H9 (cell line): ENCODE results near the gene ACBD3. TPM values are rescaled to one million over a fixed set of nuclear protein-coding genes. Genes with fewer than 3 reads are reported as not detected.

ENCODE experiments used
- DNase-seq: peaks from one replicate; pipeline ENCODE4 v3.0.0-alpha.2; 2017
- H2AFZ ChIP-seq: one replicate; pipeline ENCODE4 v1.6.1; 2013; ENCODE audit warnings: mild to moderate bottlenecking, low read length, control low read depth, moderate library complexity
- H2AK5ac ChIP-seq: 2 replicates; pipeline ENCODE4 v1.6.1; 2013; ENCODE audit warnings: low read length, control low read depth, mixed read lengths; ENCODE audit not compliant: insufficient read length
- H2BK120ac ChIP-seq: one replicate; pipeline ENCODE4 v1.6.1; 2013; ENCODE audit warnings: low read depth, mild to moderate bottlenecking, low read length, control low read depth, inconsistent platforms; ENCODE audit not compliant: poor library complexity, severe bottlenecking
- H2BK12ac ChIP-seq: 2 replicates; pipeline ENCODE4 v1.6.1; 2013; ENCODE audit warnings: low read length, control low read depth, mixed read lengths, low read depth; ENCODE audit not compliant: insufficient read length
- H2BK15ac ChIP-seq: 2 replicates; pipeline ENCODE4 v1.6.1; 2013; ENCODE audit warnings: low read depth, low read length, control low read depth
- H2BK20ac ChIP-seq: one replicate; pipeline ENCODE4 v1.6.1; 2013; ENCODE audit warnings: low read depth, mild to moderate bottlenecking, low read length, control low read depth, inconsistent platforms; ENCODE audit not compliant: poor library complexity, severe bottlenecking
- H2BK5ac ChIP-seq: 2 replicates; pipeline ENCODE4 v1.6.1; 2013; ENCODE audit warnings: low read length, control low read depth, mixed read lengths; ENCODE audit not compliant: insufficient read length
- H3K14ac ChIP-seq: 2 replicates; pipeline ENCODE4 v1.6.1; 2013; ENCODE audit warnings: low read length, control low read depth; ENCODE audit not compliant: insufficient read depth
- H3K18ac ChIP-seq: 2 replicates; pipeline ENCODE4 v1.6.1; 2013; ENCODE audit warnings: low read depth, mild to moderate bottlenecking, mixed read lengths, low read length, control low read depth; ENCODE audit not compliant: insufficient read length
- H3K23ac ChIP-seq: 2 replicates; pipeline ENCODE4 v1.6.1; 2013; ENCODE audit warnings: low read length, control low read depth, mixed read lengths, low read depth; ENCODE audit not compliant: insufficient read length
- H3K23me2 ChIP-seq: 2 replicates; pipeline ENCODE4 v1.6.1; 2013; ENCODE audit warnings: low read depth, mild to moderate bottlenecking, mixed read lengths, low read length, control low read depth; ENCODE audit not compliant: insufficient read length, poor library complexity, severe bottlenecking
- H3K27ac ChIP-seq: 2 replicates; pipeline ENCODE4 v1.5.1; 2013; ENCODE audit warnings: low read length, control low read depth, mixed read lengths, low read depth; ENCODE audit not compliant: insufficient read length
- H3K27me3 ChIP-seq: 2 replicates; pipeline ENCODE4 v1.6.1; 2013; ENCODE audit warnings: low read length, control low read depth, inconsistent platforms; ENCODE audit not compliant: insufficient read depth
- H3K4ac ChIP-seq: 2 replicates; pipeline ENCODE4 v1.6.1; 2013; ENCODE audit warnings: low read depth, mild to moderate bottlenecking, control low read depth, inconsistent platforms, low read length, moderate library complexity
- H3K4me1 ChIP-seq: 2 replicates; pipeline ENCODE4 v1.6.1; 2013; ENCODE audit warnings: low read length, control low read depth, inconsistent platforms; ENCODE audit not compliant: insufficient read depth
- H3K4me2 ChIP-seq: 2 replicates; pipeline ENCODE4 v1.6.1; 2013; ENCODE audit warnings: low read length, control low read depth, mixed read lengths; ENCODE audit not compliant: insufficient read length, insufficient read depth
- H3K56ac ChIP-seq: 2 replicates; pipeline ENCODE4 v1.6.1; 2013; ENCODE audit warnings: low read depth, mild to moderate bottlenecking, mixed read lengths, low read length, control low read depth; ENCODE audit not compliant: insufficient read length
- H3K79me1 ChIP-seq: 2 replicates; pipeline ENCODE4 v1.6.1; 2013; ENCODE audit warnings: low read depth, mild to moderate bottlenecking, moderate library complexity, low read length, control low read depth, inconsistent platforms; ENCODE audit not compliant: insufficient read depth, poor library complexity, severe bottlenecking
- H3K79me2 ChIP-seq: 2 replicates; pipeline ENCODE4 v1.6.1; 2013; ENCODE audit warnings: low read length, control low read depth, inconsistent platforms; ENCODE audit not compliant: insufficient read depth
- H3K9ac ChIP-seq: 2 replicates; pipeline ENCODE4 v1.6.1; 2013; ENCODE audit warnings: low read length, control low read depth, mixed read lengths; ENCODE audit not compliant: insufficient read length; ENCODE audit errors: extremely low read depth
- H3K9me3 ChIP-seq: one replicate; pipeline ENCODE4 v1.6.1; 2013; ENCODE audit warnings: low read depth, low read length, inconsistent platforms; ENCODE audit not compliant: control insufficient read depth
- H3T11ph ChIP-seq: one replicate; pipeline ENCODE4 v1.6.1; 2013; ENCODE audit warnings: mild to moderate bottlenecking, low read length, control low read depth, inconsistent platforms
- H4K20me1 ChIP-seq: one replicate; pipeline ENCODE4 v1.6.1; 2013; ENCODE audit not compliant: control insufficient read depth, insufficient read length, insufficient read depth
- H4K5ac ChIP-seq: 2 replicates; pipeline ENCODE4 v1.6.1; 2013; ENCODE audit warnings: low read depth, mild to moderate bottlenecking, mixed read lengths, low read length, control low read depth; ENCODE audit not compliant: insufficient read length
- H4K8ac ChIP-seq: replicated peaks from 2 replicates; pipeline ENCODE4 v1.6.1; 2013; ENCODE audit warnings: low read length, control low read depth, mixed read lengths, low read depth; ENCODE audit not compliant: insufficient read length
- H4K91ac ChIP-seq: 2 replicates; pipeline ENCODE4 v1.6.1; 2013; ENCODE audit warnings: low read depth, mild to moderate bottlenecking, moderate library complexity, mixed read lengths, low read length, control low read depth; ENCODE audit not compliant: insufficient read length
- H3K27ac Mint-ChIP-seq, 3 experiments: 2 replicates in 2 of 3; 3 replicates in 1 of 3; pipeline ENCODE4 v1.8.0; 2020 to 2021; ENCODE audit warnings: mixed read lengths in 3 of 3, mild to moderate bottlenecking in 1 of 3, moderate library complexity in 1 of 3
- H3K27me3 Mint-ChIP-seq: 2 replicates; pipeline ENCODE4 v1.8.0; 2021; ENCODE audit warnings: low read depth, mild to moderate bottlenecking, moderate library complexity, mixed read lengths
- H3K36me3 Mint-ChIP-seq, 3 experiments: 2 replicates in 2 of 3; 3 replicates in 1 of 3; pipeline ENCODE4 v1.8.0; 2020 to 2021; ENCODE audit warnings: low read depth in 3 of 3, mixed read lengths in 3 of 3; ENCODE audit not compliant: insufficient read depth in 1 of 3
- H3K4me1 Mint-ChIP-seq, 2 experiments: 2 replicates each; pipeline ENCODE4 v1.8.0; 2020; ENCODE audit warnings: mixed read lengths in 2 of 2
- H3K4me3 Mint-ChIP-seq, 2 experiments: 2 replicates in 1 of 2; 3 replicates in 1 of 2; pipeline ENCODE4 v1.8.0; 2020 to 2021; ENCODE audit warnings: mild to moderate bottlenecking in 2 of 2, mixed read lengths in 2 of 2, moderate library complexity in 1 of 2
- H3K9me3 Mint-ChIP-seq, 2 experiments: 2 replicates in 1 of 2; 3 replicates in 1 of 2; pipeline ENCODE4 v1.8.0; 2020; ENCODE audit warnings: mild to moderate bottlenecking in 2 of 2, mixed read lengths in 2 of 2, moderate library complexity in 1 of 2
- WGBS: extraction: QIAGEN DNeasy Blood & Tissue Kit; methylation state at CpG from one replicate; pipeline ENCODE4 v1.1.7; 2013; ENCODE audit warnings: missing lambda C conversion rate, low lambda C conversion rate, mixed read lengths; ENCODE audit not compliant: insufficient read length; ENCODE audit errors: extremely low coverage; 5-methylcytosine and 5-hydroxymethylcytosine counted together
- total RNA-seq: library from RNA; stranded (reverse); gene quantifications from 2 replicates; pipeline ENCODE4 v1.2.1, GENCODE V29; 2021
- TF ChIP-seq, protein P1 (sequence below): fragments of 200-600 bp; sonication (generic); conservative IDR thresholded peaks from 3 replicates; pipeline ENCODE4 v1.8.0; 2021; ENCODE audit warnings: antibody characterized with exemption, mild to moderate bottlenecking

The ACBD3 gene
- total RNA-seq, 1 experiment from 2014 or later: 30.8 TPM

DNA sequence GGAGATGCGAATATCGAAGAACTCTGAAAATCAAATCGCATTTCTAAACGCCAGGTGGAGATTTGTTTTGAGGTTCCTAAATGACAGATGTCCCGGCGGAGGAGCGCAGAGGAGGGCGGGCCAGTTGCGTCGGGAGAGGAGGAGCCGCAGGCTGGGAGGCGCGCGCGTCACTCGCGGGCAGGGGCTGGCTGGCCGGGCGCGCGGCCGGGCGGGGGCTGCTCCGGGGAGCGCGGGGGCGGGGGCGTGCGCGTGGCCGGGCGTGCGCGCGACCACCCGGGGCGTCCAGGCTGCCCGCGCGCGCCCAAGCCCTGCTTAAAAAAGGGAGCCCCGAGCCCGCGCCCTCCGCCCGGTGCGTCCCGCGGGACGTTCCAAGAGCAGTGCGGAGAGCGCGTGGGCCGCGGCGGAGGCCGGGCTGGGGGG, 76.7 kb downstream of the ACBD3 start:
- H3K27me3 ChIP-seq: no peaks in the 10 kb centered on the region; the same call in 1 of the 2 replicates
- no peaks in the 10 kb centered on the region for H3K79me1 ChIP-seq
- H2BK120ac ChIP-seq: no peak overlapping the region
- Mint-ChIP-seq H3K4me3 (peak overlapping the region; percentile 82 to 92), H3K27ac (peak overlapping the region; percentile 75 to 88 (median 75); a peak in 4 of 7 replicates), H3K4me1 (peaks cover 44 to 46% of the 10 kb centered on the region in 2 experiments), H3K9me3 (no peaks in the 10 kb centered on the region; a peak in 1 of 5 replicates), H3K36me3 (no peaks in the 10 kb centered on the region; a peak in 1 of 7 replicates), H3K27me3 (peaks cover 9% of the 10 kb centered on the region)
- H2AFZ ChIP-seq: no peak overlapping the region
- peaks cover 15% of the 10 kb centered on the region for H3K4me1 ChIP-seq
- no peak overlapping the region for H4K8ac ChIP-seq
- WGBS: no CpG with 5 or more reads among the region's 57 CpGs
- no peak overlapping the region for H2BK15ac ChIP-seq
- H3K9ac ChIP-seq: no peak overlapping the region
- H4K91ac ChIP-seq: no peak overlapping the region
- TF ChIP-seq, protein P1, sequence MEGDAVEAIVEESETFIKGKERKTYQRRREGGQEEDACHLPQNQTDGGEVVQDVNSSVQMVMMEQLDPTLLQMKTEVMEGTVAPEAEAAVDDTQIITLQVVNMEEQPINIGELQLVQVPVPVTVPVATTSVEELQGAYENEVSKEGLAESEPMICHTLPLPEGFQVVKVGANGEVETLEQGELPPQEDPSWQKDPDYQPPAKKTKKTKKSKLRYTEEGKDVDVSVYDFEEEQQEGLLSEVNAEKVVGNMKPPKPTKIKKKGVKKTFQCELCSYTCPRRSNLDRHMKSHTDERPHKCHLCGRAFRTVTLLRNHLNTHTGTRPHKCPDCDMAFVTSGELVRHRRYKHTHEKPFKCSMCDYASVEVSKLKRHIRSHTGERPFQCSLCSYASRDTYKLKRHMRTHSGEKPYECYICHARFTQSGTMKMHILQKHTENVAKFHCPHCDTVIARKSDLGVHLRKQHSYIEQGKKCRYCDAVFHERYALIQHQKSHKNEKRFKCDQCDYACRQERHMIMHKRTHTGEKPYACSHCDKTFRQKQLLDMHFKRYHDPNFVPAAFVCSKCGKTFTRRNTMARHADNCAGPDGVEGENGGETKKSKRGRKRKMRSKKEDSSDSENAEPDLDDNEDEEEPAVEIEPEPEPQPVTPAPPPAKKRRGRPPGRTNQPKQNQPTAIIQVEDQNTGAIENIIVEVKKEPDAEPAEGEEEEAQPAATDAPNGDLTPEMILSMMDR: 0 out of 3 replicates have a peak, but pooled peaks have one; percentile 20
- H2BK20ac ChIP-seq: no peak overlapping the region
- peaks cover 19% of the 10 kb centered on the region for H3K23me2 ChIP-seq
- no peak overlapping the region for H3K56ac ChIP-seq
- no peak overlapping the region for H3K23ac ChIP-seq
- H3K4me2 ChIP-seq: peak overlapping the region; percentile 59
- no peak overlapping the region for H3K27ac ChIP-seq
- no peaks in the 10 kb centered on the region for H4K20me1 ChIP-seq
- H3K4ac ChIP-seq: no peak overlapping the region
- no peak overlapping the region for H2BK5ac ChIP-seq
- no peaks in the 10 kb centered on the region for H3K79me2 ChIP-seq
- DNase-seq: peak; percentile 84
- no peak overlapping the region for H4K5ac ChIP-seq
- 0 out of 2 replicates have a peak overlapping the region, but pooled peaks have one; percentile 14 for H3K14ac ChIP-seq
- no peak overlapping the region for H2BK12ac ChIP-seq
- H3K18ac ChIP-seq: no peak overlapping the region
- H3K9me3 ChIP-seq: no peaks in the 10 kb centered on the region
- H2AK5ac ChIP-seq: no peak overlapping the region
- no peak overlapping the region for H3T11ph ChIP-seq
